Gastroesophageal sphincter (tissue), 4 donors: ENCODE results near the gene OCIAD1. TPM values are rescaled to one million over a fixed set of nuclear protein-coding genes. Genes with fewer than 3 reads are reported as not detected.

Experiments
- ATAC-seq: fragments of 150-250 bp; one replicate; pipeline ENCODE4 v1.9.1; 2016; ENCODE audit warnings: mild to moderate bottlenecking, moderate library complexity
- H3K27ac ChIP-seq, 4 donors: fragments of 200-600 bp; sonication (generic) in 3 of 4; 1 replicate in 3 of 4; 2 replicates in 1 of 4; pipeline ENCODE4 v1.5.1; 2016 to 2019
- H3K27me3 ChIP-seq: fragments of 200-600 bp; sonication (generic); one replicate; pipeline ENCODE4 v1.5.1; 2019
- H3K36me3 ChIP-seq, 2 donors: fragments of 200-600 bp; sonication (generic); one replicate each; pipeline ENCODE4 v1.5.1; 2019; ENCODE audit warnings: control low read depth in 1 of 2
- H3K4me1 ChIP-seq, 3 donors: fragments of 200-600 bp; sonication (generic); 1 replicate in 2 of 3; 2 replicates in 1 of 3; pipeline ENCODE4 v1.5.1; 2016 to 2019; ENCODE audit warnings: control low read depth in 2 of 3
- H3K4me3 ChIP-seq, 2 donors: fragments of 200-600 bp; sonication (generic); one replicate each; pipeline ENCODE4 v1.5.1; 2019; ENCODE audit warnings: mild to moderate bottlenecking in 1 of 2, moderate library complexity in 1 of 2
- H3K9me3 ChIP-seq, 3 donors: fragments of 200-600 bp; sonication (generic); one replicate each; pipeline ENCODE4 v1.5.1; 2017 to 2019; ENCODE audit warnings: control low read depth in 2 of 3
- CTCF ChIP-seq, 4 experiments: fragments of 200-600 bp in 2 of 4; fragments of 450-650 bp in 2 of 4; sonication (generic) in 1 of 4; IDR thresholded peaks; one replicate each; pipeline ENCODE4 v1.5.1; 2017 to 2019; ENCODE audit warnings: antibody characterized with exemption in 4 of 4, mild to moderate bottlenecking in 2 of 4, moderate library complexity in 2 of 4
- EP300 ChIP-seq: sonication (generic); formaldehyde crosslinking; IDR thresholded peaks from one replicate; pipeline ENCODE4 v1.6.1; 2017; ENCODE audit warnings: antibody characterized with exemption, mild to moderate bottlenecking
- POLR2A ChIP-seq, 2 donors: fragments of 450-650 bp; IDR thresholded peaks; one replicate each; pipeline ENCODE4 v1.6.1; 2017; ENCODE audit warnings: antibody characterized with exemption in 2 of 2, mild to moderate bottlenecking in 2 of 2, moderate library complexity in 1 of 2
- POLR2AphosphoS5 ChIP-seq: sonication (generic); formaldehyde crosslinking; IDR thresholded peaks from one replicate; pipeline ENCODE4 v1.6.1; 2017; ENCODE audit warnings: antibody characterized with exemption
- total RNA-seq, 4 donors: library from RNA; depleted of rRNA; stranded (reverse); fragments of >200 nt; gene quantifications; one replicate each; pipeline ENCODE4 v1.1.0, GENCODE V29; 2016

Gene OCIAD1
- total RNA-seq, 4 donors from 2014 or later: 97.3 to 134 (median 116) TPM

- H3K9me3 ChIP-seq: no peaks in the 10 kb centered on the region
- H3K27me3 ChIP-seq: peaks cover 8% of the 10 kb centered on the region
- peaks cover 0 to 16% (median 4%) of the 10 kb centered on the region in 3 donors for H3K4me1 ChIP-seq
- no peak for TF ChIP-seq POLR2AphosphoS5
- no peak for TF ChIP-seq CTCF (IDR thresholded peaks at IDR 0.05)
- no peak for TF ChIP-seq EP300
- no peak for TF ChIP-seq POLR2A (IDR thresholded peaks at IDR 0.05)
- H3K36me3 ChIP-seq: no peaks in the 10 kb centered on the region
- no peak overlapping the region for H3K27ac ChIP-seq
- H3K4me3 ChIP-seq: no peak overlapping the region
- ATAC-seq: no peak
Measured at GRCh38 chr4:48910511-48910910, 79.6 kb downstream of the OCIAD1 start.

Other genes starting within 250 kb of the OCIAD1 start
- 10 to 100 TPM; 43.2 to 92.5 (median 62.1) TPM for gene FRYL, start 50.8 kb upstream of the OCIAD1 start, total RNA-seq
- 1 to 10 TPM; 2.4 to 9.3 (median 5.0) TPM for gene OCIAD2, start 75.7 kb downstream of the OCIAD1 start, total RNA-seq
- 1 to 10 TPM in 1 of 4 donors, not detected in 3; 1.4 TPM for gene CWH43, start 155.2 kb downstream of the OCIAD1 start, total RNA-seq